ENCODE data around the gene LRRK1.

DNA sequence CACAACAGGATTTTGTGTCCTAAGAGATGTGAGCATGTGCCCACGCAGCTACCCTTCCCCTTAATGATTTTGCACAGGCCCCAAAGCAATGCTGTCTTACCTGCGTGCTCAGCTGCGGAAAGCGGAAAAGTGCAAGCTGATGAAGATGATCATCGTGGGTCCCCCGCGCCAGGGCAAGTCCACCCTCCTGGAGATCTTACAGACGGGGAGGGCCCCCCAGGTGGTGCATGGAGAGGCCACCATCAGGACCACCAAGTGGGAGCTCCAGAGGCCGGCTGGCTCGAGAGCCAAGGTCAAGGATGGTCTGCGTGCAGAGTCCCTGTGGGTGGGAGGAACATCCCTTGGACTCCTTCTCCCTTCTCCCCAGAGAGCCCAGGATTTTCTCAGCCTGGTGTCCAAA lies 103.1 kb downstream of the LRRK1 start:
- TF ChIP-seq POLR2A (IDR thresholded peaks at IDR 0.05) = no peak
- TF ChIP-seq, protein P1, sequence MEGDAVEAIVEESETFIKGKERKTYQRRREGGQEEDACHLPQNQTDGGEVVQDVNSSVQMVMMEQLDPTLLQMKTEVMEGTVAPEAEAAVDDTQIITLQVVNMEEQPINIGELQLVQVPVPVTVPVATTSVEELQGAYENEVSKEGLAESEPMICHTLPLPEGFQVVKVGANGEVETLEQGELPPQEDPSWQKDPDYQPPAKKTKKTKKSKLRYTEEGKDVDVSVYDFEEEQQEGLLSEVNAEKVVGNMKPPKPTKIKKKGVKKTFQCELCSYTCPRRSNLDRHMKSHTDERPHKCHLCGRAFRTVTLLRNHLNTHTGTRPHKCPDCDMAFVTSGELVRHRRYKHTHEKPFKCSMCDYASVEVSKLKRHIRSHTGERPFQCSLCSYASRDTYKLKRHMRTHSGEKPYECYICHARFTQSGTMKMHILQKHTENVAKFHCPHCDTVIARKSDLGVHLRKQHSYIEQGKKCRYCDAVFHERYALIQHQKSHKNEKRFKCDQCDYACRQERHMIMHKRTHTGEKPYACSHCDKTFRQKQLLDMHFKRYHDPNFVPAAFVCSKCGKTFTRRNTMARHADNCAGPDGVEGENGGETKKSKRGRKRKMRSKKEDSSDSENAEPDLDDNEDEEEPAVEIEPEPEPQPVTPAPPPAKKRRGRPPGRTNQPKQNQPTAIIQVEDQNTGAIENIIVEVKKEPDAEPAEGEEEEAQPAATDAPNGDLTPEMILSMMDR (IDR thresholded peaks at IDR 0.05) = no peak

All from gastroesophageal sphincter (tissue), 3 donors.